Breast epithelium (tissue), 4 donors: ENCODE data around the gene ISYNA1. TPM values are rescaled to one million over a fixed set of nuclear protein-coding genes. Genes with fewer than 3 reads are reported as not detected.

Experiments
- DNase-seq, 2 donors: peaks; one replicate each; pipeline ENCODE4 v3.0.0-alpha.2; 2019; ENCODE audit warnings: low spot score in 2 of 2
- H3K27ac ChIP-seq, 2 donors: fragments of 200-600 bp; sonication (generic) in 1 of 2; one replicate each; pipeline ENCODE4 v1.5.1; 2016 to 2019; ENCODE audit warnings: mild to moderate bottlenecking in 1 of 2
- H3K27me3 ChIP-seq, 2 donors: fragments of 200-600 bp; sonication (generic) in 1 of 2; one replicate each; pipeline versions ENCODE4 v1.5.1 to v1.6.0; 2017 to 2019; ENCODE audit warnings: control low read depth in 1 of 2, mild to moderate bottlenecking in 1 of 2
- H3K36me3 ChIP-seq: fragments of 200-600 bp; one replicate; pipeline ENCODE4 v1.5.1; 2019
- H3K4me1 ChIP-seq, 2 donors: fragments of 200-600 bp; sonication (generic); one replicate each; pipeline ENCODE4 v1.5.1; 2016 to 2019; ENCODE audit warnings: control low read depth in 1 of 2
- H3K4me3 ChIP-seq, 3 donors: fragments of 200-600 bp; sonication (generic); 1 replicate in 2 of 3; 2 replicates in 1 of 3; pipeline ENCODE4 v1.5.1; 2016 to 2019; ENCODE audit warnings: mild to moderate bottlenecking in 3 of 3, moderate library complexity in 2 of 3
- H3K9me3 ChIP-seq, 2 donors: fragments of 200-600 bp; sonication (generic) in 1 of 2; one replicate each; pipeline ENCODE4 v1.5.1; 2016 to 2019; ENCODE audit warnings: control low read depth in 1 of 2
- CTCF ChIP-seq, 3 donors: fragments of 450-650 bp; IDR thresholded peaks; one replicate each; pipeline ENCODE4 v1.5.1; 2016 to 2017; ENCODE audit warnings: antibody characterized with exemption in 3 of 3, mild to moderate bottlenecking in 3 of 3, moderate library complexity in 3 of 3
- POLR2A ChIP-seq: fragments of 450-650 bp; IDR thresholded peaks from one replicate; pipeline ENCODE4 v1.6.1; 2016; ENCODE audit warnings: antibody characterized with exemption, mild to moderate bottlenecking, moderate library complexity
- POLR2AphosphoS5 ChIP-seq, 3 donors: sonication (generic); formaldehyde crosslinking; IDR thresholded peaks; one replicate each; pipeline ENCODE4 v1.6.1; 2017; ENCODE audit warnings: antibody characterized with exemption in 3 of 3
- intact Hi-C: fragments of 100-400 bp; cut with DNase I; formaldehyde crosslinking; loops from one replicate; pipeline ENCODE4 v1.15.1; 2023; ENCODE audit warnings: low total_unique reads
- total RNA-seq, 3 donors: library from RNA; depleted of rRNA; stranded (reverse); fragments of >200 nt; gene quantifications; one replicate each; pipeline ENCODE4 v1.1.0, GENCODE V29; 2016

The ISYNA1 gene
- total RNA-seq, 3 donors from 2014 or later: 7.4 to 42.9 (median 40.2) TPM

GRCh38 chr19:18443406-18443805 lies 5.5 kb upstream of the ISYNA1 start:
- TF ChIP-seq POLR2AphosphoS5 (IDR thresholded peaks at IDR 0.05) (no peak), POLR2A (no peak), CTCF (IDR thresholded peaks at IDR 0.05) (no peak)
- no peaks in the 10 kb centered on the region for H3K9me3 ChIP-seq
- no peak overlapping the region for H3K4me3 ChIP-seq
- no peaks in the 10 kb centered on the region for H3K36me3 ChIP-seq
- H3K4me1 ChIP-seq: peaks cover 0 to 6% of the 10 kb centered on the region in 2 donors
- intact Hi-C loops: no loop called here
- H3K27me3 ChIP-seq: no peaks in the 10 kb centered on the region
- DNase-seq: no peak
- peak overlapping the region in 1 of 2 donors; percentile 44 for H3K27ac ChIP-seq

GRCh38 chr19:18442941-18443340 lies 5.0 kb upstream of the ISYNA1 start:
- Histone ChIP-seq H3K27me3 (no peaks in the 10 kb centered on the region), H3K4me3 (no peak overlapping the region), H3K9me3 (no peaks in the 10 kb centered on the region), H3K27ac (peak overlapping the region in 1 of 2 donors; percentile 44), H3K4me1 (peaks cover 0 to 11% of the 10 kb centered on the region in 2 donors), H3K36me3 (no peaks in the 10 kb centered on the region)
- TF ChIP-seq POLR2A: no peak
- no peak for DNase-seq
- intact Hi-C loops: no loop called here

GRCh38 chr19:18441804-18442788 lies 4.2 kb upstream of the ISYNA1 start:
- DNase-seq: no peak
- intact Hi-C loops: no loop called here

GRCh38 chr19:18440936-18441803 lies 3.2 kb upstream of the ISYNA1 start:
- TF ChIP-seq CTCF (IDR thresholded peaks at IDR 0.05): no peak
- no peak for TF ChIP-seq POLR2A
- no peak for TF ChIP-seq POLR2AphosphoS5 (IDR thresholded peaks at IDR 0.05)
- Histone ChIP-seq H3K36me3 (no peaks in the 10 kb centered on the region), H3K4me1 (peaks cover 0 to 19% of the 10 kb centered on the region in 2 donors), H3K27me3 (no peaks in the 10 kb centered on the region), H3K27ac (no peak overlapping the region), H3K4me3 (no peak overlapping the region), H3K9me3 (no peaks in the 10 kb centered on the region)
- no peak for DNase-seq
- intact Hi-C loops: no loop called here

More at GRCh38 chr19:18441804-18442788, 4.2 kb upstream of the ISYNA1 start:
- Histone ChIP-seq H3K36me3 (no peaks in the 10 kb centered on the region), H3K4me3 (no peak overlapping the region), H3K9me3 (no peaks in the 10 kb centered on the region), H3K4me1 (peaks cover 0 to 14% of the 10 kb centered on the region in 2 donors), H3K27ac (no peak overlapping the region), H3K27me3 (no peaks in the 10 kb centered on the region)
- no peak for TF ChIP-seq POLR2A
- no peak for TF ChIP-seq POLR2AphosphoS5 (IDR thresholded peaks at IDR 0.05)
- no peak for TF ChIP-seq CTCF (IDR thresholded peaks at IDR 0.05)

- Histone ChIP-seq H3K9me3 (no peaks in the 10 kb centered on the region), H3K27me3 (no peaks in the 10 kb centered on the region), H3K4me1 (peaks cover 0 to 19% of the 10 kb centered on the region in 2 donors), H3K4me3 (no peak overlapping the region), H3K36me3 (no peaks in the 10 kb centered on the region), H3K27ac (peak overlapping the region in 1 of 2 donors; percentile 21)
- peak in 1 of 3 donors; percentile 10 for TF ChIP-seq CTCF (IDR thresholded peaks at IDR 0.05)
- TF ChIP-seq POLR2A: no peak
- TF ChIP-seq POLR2AphosphoS5 (IDR thresholded peaks at IDR 0.05): no peak
- no peak for DNase-seq
- intact Hi-C loops: no loop called here
These were observed 2.5 kb upstream of the ISYNA1 start for GRCh38 chr19:18440415-18440877.
